ENCODE measurements around the gene NME1. TPM values are rescaled to one million over a fixed set of nuclear protein-coding genes. Genes with fewer than 3 reads are reported as not detected.
"Not testable (repeated sequence)": the region's sequence is repeated elsewhere in the genome, so short reads cannot be mapped to it uniquely, and the experiment has no call there.

The NME1 gene
- total RNA-seq, 2 donors from 2014 or later, result 37.8 to 63.8 TPM

GRCh38 chr17:51135956-51136355 lies 17.4 kb upstream of the NME1 start:
- ATAC-seq, result no peak
- intact Hi-C loops (cut with DNase I), result no loop called here
- no peak for DNase-seq

DNA sequence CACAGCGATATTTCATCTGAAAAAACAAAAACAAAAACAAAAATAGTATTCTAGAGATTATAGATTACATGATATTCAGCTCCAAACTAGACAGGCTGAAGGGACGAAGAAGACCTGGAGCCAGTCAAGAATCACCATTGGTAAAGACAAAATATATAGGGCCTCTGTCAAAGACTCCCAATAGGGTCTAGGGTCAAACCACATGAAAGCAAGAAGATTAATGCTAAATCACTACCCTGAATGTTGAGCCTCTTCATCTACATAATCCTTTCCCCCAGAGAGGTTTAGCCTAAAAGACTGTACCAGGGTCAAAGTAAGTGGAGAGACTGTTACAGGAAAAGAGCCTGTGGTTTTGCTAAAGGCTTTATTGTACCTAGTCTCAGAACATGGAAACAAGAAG lies 10.8 kb upstream of the NME1 start:
- no peak for ATAC-seq
- intact Hi-C loops (cut with DNase I), result no loop called here
- no peak for DNase-seq

DNA sequence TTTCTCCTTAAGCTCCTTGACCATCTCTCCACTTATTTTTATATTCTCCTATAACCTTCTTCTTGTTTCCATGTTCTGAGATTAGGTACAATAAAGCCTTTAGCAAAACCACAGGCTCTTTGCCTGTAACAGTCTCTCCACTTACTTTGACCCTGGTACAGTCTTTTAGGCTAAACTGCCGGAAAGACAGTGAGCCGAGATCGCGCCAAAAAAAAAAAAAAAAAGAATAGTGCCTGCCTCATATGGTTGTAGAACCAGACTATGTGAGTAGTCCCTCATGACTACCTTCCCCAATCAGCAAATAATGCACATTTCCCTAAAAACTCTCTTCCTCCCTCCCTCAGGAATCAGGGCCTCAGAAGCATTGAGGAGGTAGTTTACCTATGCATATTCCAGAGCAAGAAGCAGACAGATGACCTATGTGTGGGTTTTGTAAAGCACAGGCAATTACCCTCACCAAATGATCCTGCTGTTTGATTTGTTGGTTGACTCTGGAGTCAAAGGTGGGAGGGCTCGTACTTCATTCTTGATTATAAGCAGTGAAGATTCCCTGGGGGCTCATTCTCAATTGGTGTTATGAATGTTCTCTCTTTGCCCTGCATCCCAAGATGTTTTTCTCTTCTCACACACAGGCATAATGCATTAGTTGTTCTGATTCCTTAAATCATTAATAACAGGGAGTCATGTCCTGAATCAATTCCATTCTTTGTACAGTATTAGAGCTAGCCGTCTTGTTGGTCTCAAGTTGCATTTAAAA lies 8.9 kb upstream of the NME1 start:
- no peak for ATAC-seq
- intact Hi-C loops (cut with DNase I), result no loop called here
- DNase-seq, result no peak

GRCh38 chr17:51147650-51148049 lies 5.7 kb upstream of the NME1 start:
- intact Hi-C loops (cut with DNase I), result no loop called here
- DNase-seq (no peak), ATAC-seq (no peak)

DNA sequence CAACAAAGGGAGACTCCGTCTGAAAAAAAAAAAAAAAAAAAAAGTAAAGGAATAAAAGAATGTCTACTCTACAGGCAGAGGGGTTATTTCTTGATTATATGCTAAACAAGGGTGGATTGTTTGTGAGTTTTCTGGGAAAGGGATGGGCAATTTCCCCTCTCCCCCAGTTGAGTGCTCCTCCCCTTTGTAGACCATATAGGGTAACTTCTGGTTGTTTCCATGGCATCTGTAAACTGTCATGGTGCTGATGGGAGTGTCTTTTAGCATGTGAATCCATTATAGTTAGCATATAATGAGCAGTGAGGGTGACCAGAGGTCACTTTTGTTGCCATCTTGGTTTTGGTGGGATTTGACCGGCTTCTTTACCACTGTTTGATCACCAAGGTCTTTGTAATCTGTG lies 4.2 kb upstream of the NME1 start:
- DNase-seq (no peak), ATAC-seq (no peak)
- intact Hi-C loops (cut with DNase I), result no loop called here

GRCh38 chr17:51150932-51151331 lies 2.4 kb upstream of the NME1 start:
- ATAC-seq (no peak), DNase-seq (no peak)
- intact Hi-C loops (cut with DNase I), result loop anchor here in 1 of 2 donors (5.0 kb wide), 1 partner anchor 149 kb away; no protein-coding TSS in a partner anchor

DNA sequence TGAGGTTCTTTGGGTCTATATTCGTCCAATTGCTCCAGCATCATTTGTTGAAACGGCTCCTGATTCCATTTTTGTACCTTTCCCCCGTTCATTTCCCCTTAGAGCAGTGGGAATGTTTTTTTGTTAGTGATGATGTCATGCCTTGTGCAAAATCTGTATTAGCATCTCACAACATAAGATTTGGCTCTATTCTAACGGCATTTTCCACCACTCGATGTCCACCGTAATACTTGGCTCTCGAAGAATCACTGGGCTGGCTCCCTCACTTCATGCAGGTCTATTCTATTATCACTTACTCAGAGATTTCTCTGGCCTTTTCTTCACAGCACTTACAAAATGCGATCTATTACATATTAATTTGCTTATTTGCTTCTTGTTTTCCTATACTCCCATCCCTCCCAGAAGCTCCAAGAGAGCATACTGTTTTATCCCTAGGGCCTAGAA lies 571 bp upstream of the NME1 start:
- DNase-seq (no peak), ATAC-seq (peak; percentile 3 to 8)
- intact Hi-C loops (cut with DNase I), result loop anchor here (2.0 to 5.0 kb wide), 3 partner anchors 34 to 152 kb away; no protein-coding TSS in a partner anchor

DNA sequence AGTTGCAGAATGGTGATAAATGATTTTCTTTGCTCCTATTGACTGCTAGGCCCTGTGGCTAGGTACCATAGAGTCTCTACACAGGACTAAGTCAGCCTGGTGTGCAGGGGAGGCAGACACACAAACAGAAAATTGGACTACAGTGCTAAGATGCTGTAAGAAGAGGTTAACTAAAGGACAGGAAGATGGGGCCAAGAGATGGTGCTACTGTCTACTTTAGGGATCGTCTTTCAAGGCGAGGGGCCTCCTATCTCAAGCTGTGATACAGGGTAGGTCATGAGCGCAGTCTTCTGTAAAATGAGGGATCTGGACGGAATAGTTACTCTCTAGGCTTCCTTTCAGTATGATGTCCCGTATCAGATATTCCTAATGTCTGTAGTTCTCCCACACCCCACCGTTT lies 817 bp downstream of the NME1 start:
- DNase-seq, result no peak
- intact Hi-C loops (cut with DNase I), result loop anchor here in 1 of 2 donors (5.0 kb wide), 1 partner anchor 152 kb away; no protein-coding TSS in a partner anchor
- ATAC-seq, result peak in 1 of 2 donors; percentile 7

DNA sequence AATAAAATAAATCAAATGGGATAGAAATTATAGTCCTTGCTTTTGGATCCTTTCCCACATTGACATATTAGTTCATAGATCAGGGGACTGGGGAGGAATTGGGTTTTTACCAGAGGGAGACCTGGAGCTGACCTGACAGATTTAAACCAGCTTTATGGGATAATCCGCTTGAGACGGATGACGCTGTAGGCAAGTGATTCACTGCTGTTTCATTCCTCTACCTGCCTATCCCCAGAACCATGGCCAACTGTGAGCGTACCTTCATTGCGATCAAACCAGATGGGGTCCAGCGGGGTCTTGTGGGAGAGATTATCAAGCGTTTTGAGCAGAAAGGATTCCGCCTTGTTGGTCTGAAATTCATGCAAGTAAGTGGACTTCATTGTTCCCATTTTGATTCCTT lies 2.1 kb downstream of the NME1 start:
- ATAC-seq (no peak), DNase-seq (no peak)
- intact Hi-C loops (cut with DNase I), result no loop called here

DNA sequence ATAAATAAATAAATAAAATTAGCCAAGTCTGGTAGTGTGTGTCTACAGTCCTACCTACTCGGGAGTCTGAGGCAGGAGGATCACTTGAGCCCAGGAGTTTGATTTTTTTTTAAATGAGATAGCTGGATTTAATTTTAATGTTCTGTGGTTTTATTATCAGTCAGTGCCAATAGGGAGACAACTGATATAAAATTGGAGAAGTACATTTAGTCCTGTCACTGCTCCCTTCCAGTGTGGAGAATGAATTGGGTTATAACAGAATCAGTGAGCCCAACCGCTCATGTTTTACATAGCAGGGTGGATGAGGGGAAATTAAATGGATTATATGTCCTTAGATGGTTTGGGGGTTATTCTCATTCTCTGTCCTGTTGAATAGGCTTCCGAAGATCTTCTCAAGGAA lies 6.2 kb downstream of the NME1 start:
- intact Hi-C loops (cut with DNase I), result no loop called here
- DNase-seq, result no peak
- no peak for ATAC-seq

- ATAC-seq, result no peak
- DNase-seq, result no peak
- intact Hi-C loops (cut with DNase I), result no loop called here
These were observed 8.2 kb downstream of the NME1 start for GRCh38 chr17:51161541-51161940.

- ATAC-seq (peak; percentile 2 to 4), DNase-seq (no peak)
- intact Hi-C loops (cut with DNase I), result no loop called here
These were observed 11.7 kb downstream of the NME1 start for GRCh38 chr17:51164911-51165679.

GRCh38 chr17:51165680-51166197 lies 12.4 kb downstream of the NME1 start:
- DNase-seq (peak; percentile 40), ATAC-seq (peak in 1 of 2 donors; percentile 16)
- intact Hi-C loops (cut with DNase I), result no loop called here

GRCh38 chr17:51166198-51166986 lies 13.0 kb downstream of the NME1 start, which contains the start of gene NME2:
NME2 (plus strand) TSS chr17:51166411; CDS start chr17:51166831, 420 bp downstream.
- DNase-seq, result peak; percentile 93
- ATAC-seq, result peak; percentile 97
- intact Hi-C loops (cut with DNase I), result no loop called here

- DNase-seq (peak; percentile 62), ATAC-seq (peak; percentile 33 to 52)
- intact Hi-C loops (cut with DNase I), result no loop called here
These were observed 13.9 kb downstream of the NME1 start for GRCh38 chr17:51166987-51167931.

DNA sequence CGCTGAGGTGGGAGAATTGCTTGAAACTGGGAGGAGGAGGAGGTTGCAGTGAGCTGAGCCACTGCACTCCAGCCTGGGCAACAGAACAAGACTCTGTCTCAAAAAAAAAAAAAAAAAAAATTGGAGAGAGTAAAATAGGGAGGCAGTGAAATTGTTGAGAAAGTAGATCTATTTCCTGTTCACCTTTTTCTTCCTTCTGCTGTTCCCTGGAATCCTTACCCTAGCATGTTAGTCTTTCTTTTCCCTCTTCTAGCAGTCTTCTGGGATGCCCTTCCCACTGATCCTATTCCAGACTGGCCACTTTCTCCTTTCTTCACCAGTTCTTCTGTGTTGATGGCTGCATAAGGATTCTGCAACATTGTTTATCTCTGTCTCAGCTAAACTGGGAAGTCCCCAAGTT lies 16.0 kb downstream of the NME1 start:
- intact Hi-C loops (cut with DNase I), result no loop called here
- DNase-seq, result no peak
- ATAC-seq, result no peak

DNA sequence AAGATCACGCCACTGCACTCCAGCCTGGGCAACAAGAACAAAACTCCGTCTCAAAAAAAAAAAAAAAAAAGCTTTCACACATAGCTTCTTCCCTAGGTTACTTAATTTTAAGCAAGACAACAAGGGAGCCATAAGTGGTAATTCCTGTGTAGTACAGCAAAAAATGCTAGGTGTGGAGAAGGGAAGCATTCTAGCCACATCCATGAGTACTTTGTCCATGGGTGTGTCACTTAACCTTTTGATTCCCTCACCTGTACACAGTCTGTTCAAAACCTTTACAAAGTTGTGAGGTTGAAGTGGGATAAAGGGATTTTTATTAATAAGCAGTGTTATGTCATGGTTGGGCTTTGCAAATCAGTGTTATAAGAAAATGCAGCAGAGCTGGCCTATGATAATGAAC lies 17.4 kb downstream of the NME1 start:
- intact Hi-C loops (cut with DNase I), result no loop called here
- ATAC-seq (no peak), DNase-seq (no peak)

- ATAC-seq; DNase-seq; intact Hi-C loops (cut with DNase I): not testable (repeated sequence)
These were observed 18.7 kb downstream of the NME1 start for GRCh38 chr17:51172030-51172429.

Measured in left cardiac atrium (tissue), 4 donors.